ENCODE measurements around the gene APCDD1.

- TF ChIP-seq CTCF (IDR thresholded peaks at IDR 0.05), result no peak
- no peak for TF ChIP-seq POLR2A (IDR thresholded peaks at IDR 0.05)
- TF ChIP-seq EP300 (IDR thresholded peaks at IDR 0.05), result no peak
Observed at GRCh38 chr18:10533111-10533510, 78.7 kb downstream of the APCDD1 start.

Measured in gastroesophageal sphincter (tissue), 3 donors.